ENCODE results near the gene GRIN2D. TPM values are rescaled to one million over a fixed set of nuclear protein-coding genes. Genes with fewer than 3 reads are reported as not detected.

The GRIN2D gene
- total RNA-seq, 1 donor from 2014 or later = 21.7 TPM

DNA sequence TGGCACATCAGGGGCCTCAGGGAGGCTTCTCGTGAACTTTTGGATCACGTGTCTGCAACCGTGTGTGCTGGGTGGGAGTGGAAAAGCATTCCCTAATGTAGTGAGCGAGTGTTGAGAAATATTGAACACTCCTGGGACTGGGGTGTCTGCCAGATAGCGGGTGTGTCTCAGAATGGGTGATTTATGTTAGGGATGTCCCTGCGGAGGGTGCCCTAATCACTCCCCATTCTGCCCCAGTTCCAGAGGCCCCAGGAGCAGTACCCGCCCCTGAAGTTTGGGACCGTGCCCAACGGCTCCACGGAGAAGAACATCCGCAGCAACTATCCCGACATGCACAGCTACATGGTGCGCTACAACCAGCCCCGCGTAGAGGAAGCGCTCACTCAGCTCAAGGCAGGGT lies 28.1 kb downstream of the GRIN2D start:
- Mint-ChIP-seq H3K27me3 (ENCODE audit: unreplicated experiment) (peaks cover 10% of the 10 kb centered on the region), H3K4me1 (ENCODE audit: low read depth, unreplicated experiment) (peaks cover 12% of the 10 kb centered on the region), H3K9me3 (ENCODE audit: unreplicated experiment) (no peaks in the 10 kb centered on the region), H3K36me3 (ENCODE audit: unreplicated experiment) (no peaks in the 10 kb centered on the region), H3K27ac (ENCODE audit: unreplicated experiment) (no peak overlapping the region), H3K4me3 (ENCODE audit: unreplicated experiment) (no peak overlapping the region)
- DNase-seq = no peak
- TF ChIP-seq, protein P1, sequence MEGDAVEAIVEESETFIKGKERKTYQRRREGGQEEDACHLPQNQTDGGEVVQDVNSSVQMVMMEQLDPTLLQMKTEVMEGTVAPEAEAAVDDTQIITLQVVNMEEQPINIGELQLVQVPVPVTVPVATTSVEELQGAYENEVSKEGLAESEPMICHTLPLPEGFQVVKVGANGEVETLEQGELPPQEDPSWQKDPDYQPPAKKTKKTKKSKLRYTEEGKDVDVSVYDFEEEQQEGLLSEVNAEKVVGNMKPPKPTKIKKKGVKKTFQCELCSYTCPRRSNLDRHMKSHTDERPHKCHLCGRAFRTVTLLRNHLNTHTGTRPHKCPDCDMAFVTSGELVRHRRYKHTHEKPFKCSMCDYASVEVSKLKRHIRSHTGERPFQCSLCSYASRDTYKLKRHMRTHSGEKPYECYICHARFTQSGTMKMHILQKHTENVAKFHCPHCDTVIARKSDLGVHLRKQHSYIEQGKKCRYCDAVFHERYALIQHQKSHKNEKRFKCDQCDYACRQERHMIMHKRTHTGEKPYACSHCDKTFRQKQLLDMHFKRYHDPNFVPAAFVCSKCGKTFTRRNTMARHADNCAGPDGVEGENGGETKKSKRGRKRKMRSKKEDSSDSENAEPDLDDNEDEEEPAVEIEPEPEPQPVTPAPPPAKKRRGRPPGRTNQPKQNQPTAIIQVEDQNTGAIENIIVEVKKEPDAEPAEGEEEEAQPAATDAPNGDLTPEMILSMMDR (IDR thresholded peaks at IDR 0.05; ENCODE audit: partially characterized antibody, unreplicated experiment) = no peak

DNA sequence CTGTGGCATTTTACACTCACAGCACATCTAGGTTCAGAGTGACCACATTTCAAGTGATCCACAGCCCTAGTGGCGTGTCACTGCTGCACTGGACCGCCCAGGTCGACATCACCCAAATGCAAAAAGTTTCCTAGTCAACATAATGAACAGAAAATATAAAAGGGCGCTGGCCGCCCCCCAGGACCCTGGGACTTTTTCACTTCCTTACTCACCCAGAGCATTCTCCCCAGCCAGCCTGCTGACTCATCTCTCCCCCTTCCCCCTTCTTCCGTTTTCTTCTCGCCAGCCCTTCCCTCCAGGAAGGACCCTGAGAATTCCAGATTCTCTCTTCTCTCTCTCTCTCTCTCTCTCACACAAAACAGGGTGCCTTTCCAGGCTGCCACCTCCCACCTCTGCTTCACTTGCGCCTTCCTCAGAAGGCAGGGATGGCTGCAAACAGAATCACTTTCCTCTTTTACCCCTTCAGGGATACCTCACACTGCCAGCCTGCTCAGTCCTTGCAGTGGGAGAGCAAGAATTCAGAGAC lies 31.3 kb downstream of the GRIN2D start:
- Mint-ChIP-seq H3K9me3 (ENCODE audit: unreplicated experiment) (no peaks in the 10 kb centered on the region), H3K4me1 (ENCODE audit: low read depth, unreplicated experiment) (no peaks in the 10 kb centered on the region), H3K36me3 (ENCODE audit: unreplicated experiment) (no peaks in the 10 kb centered on the region), H3K27ac (ENCODE audit: unreplicated experiment) (no peak overlapping the region), H3K4me3 (ENCODE audit: unreplicated experiment) (no peak overlapping the region), H3K27me3 (ENCODE audit: unreplicated experiment) (peaks cover 3% of the 10 kb centered on the region)
- no peak for DNase-seq
- TF ChIP-seq, protein P1 (IDR thresholded peaks at IDR 0.05; ENCODE audit: partially characterized antibody, unreplicated experiment) = no peak

DNA sequence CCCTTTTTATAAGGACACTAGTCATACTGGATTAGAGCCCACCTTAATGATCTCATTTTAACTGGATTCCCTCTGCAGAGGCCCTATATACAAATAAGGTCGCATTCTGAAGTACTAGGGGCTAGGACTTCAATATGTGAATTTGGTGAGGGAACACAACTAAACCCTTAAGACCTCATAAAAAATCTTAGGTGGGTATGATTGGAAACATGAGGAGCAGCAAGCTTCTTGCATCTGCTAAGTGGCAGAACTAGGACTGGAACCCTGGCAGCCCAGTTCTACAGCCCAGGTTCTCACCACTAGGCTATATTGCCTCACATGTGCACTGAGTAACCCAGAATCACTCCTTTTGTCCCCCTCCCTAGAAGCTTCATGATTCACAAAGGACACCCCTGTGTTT lies 35.2 kb downstream of the GRIN2D start:
- H3K27ac Mint-ChIP-seq (ENCODE audit: unreplicated experiment) = no peak overlapping the region
- H3K27me3 Mint-ChIP-seq (ENCODE audit: unreplicated experiment) = peaks cover 3% of the 10 kb centered on the region

DNA sequence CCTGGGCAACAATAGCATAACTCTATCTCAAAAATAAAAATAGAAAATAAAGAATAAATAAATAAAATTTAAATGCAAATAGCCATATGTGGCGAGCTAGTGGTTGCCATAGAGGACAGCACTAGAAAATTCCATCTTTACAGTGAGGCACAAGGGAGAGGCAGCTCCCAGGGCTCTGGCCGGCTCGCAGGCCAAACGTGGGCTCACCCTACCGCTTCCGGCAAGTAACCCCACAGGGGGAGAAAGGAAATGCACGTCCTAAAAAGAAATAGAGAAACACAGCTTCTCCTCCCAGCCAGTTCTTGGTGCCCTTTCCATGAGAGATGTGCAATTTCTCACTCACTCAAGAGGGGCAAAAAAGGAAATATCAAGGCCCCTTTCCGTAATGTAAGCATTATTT lies 39.9 kb downstream of the GRIN2D start:
- no peak overlapping the region for H3K4me3 Mint-ChIP-seq (ENCODE audit: unreplicated experiment)
- peaks cover 3% of the 10 kb centered on the region for H3K9me3 Mint-ChIP-seq (ENCODE audit: unreplicated experiment)
- TF ChIP-seq, protein P1 (IDR thresholded peaks at IDR 0.05; ENCODE audit: partially characterized antibody, unreplicated experiment) = no peak
- peaks cover 5% of the 10 kb centered on the region for H3K36me3 Mint-ChIP-seq (ENCODE audit: unreplicated experiment)
- no peak for DNase-seq
- no peaks in the 10 kb centered on the region for H3K4me1 Mint-ChIP-seq (ENCODE audit: low read depth, unreplicated experiment)
- no peak overlapping the region for H3K27ac Mint-ChIP-seq (ENCODE audit: unreplicated experiment)
- peaks cover 2% of the 10 kb centered on the region for H3K27me3 Mint-ChIP-seq (ENCODE audit: unreplicated experiment)

More for the DNA sequence above, 35.2 kb downstream of the GRIN2D start:
- no peak for DNase-seq
- no peak overlapping the region for H3K4me3 Mint-ChIP-seq (ENCODE audit: unreplicated experiment)
- no peaks in the 10 kb centered on the region for H3K4me1 Mint-ChIP-seq (ENCODE audit: low read depth, unreplicated experiment)
- TF ChIP-seq, protein P1 (IDR thresholded peaks at IDR 0.05; ENCODE audit: partially characterized antibody, unreplicated experiment) = no peak
- H3K9me3 Mint-ChIP-seq (ENCODE audit: unreplicated experiment) = peaks cover 3% of the 10 kb centered on the region
- H3K36me3 Mint-ChIP-seq (ENCODE audit: unreplicated experiment) = peaks cover 5% of the 10 kb centered on the region

DNA sequence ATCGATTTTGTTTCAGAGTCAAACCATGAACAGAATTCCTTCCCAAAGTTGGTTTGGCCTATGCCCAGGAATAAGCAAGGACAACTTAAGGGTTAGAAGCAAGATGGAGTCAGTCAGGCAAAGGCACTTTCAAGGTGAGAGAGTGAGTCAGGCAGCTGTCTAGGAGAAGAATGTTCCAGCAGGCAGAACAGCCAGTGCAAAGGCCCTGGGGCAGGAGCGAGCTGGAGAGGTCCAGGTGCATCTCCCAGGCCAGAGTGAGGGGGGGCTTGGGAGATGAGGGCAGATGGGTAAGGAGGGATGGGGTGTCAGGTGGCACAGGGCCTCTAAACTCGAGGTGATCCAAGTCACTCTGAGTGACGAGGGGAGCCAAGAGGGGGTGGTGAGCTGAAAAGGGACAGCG lies 43.1 kb downstream of the GRIN2D start:
- no peaks in the 10 kb centered on the region for H3K36me3 Mint-ChIP-seq (ENCODE audit: unreplicated experiment)
- H3K4me3 Mint-ChIP-seq (ENCODE audit: unreplicated experiment) = no peak overlapping the region
- DNase-seq = no peak
- peaks cover 6% of the 10 kb centered on the region for H3K9me3 Mint-ChIP-seq (ENCODE audit: unreplicated experiment)
- TF ChIP-seq, protein P1 (IDR thresholded peaks at IDR 0.05; ENCODE audit: partially characterized antibody, unreplicated experiment) = no peak
- H3K27me3 Mint-ChIP-seq (ENCODE audit: unreplicated experiment) = peaks cover 2% of the 10 kb centered on the region
- no peaks in the 10 kb centered on the region for H3K4me1 Mint-ChIP-seq (ENCODE audit: low read depth, unreplicated experiment)
- no peak overlapping the region for H3K27ac Mint-ChIP-seq (ENCODE audit: unreplicated experiment)

Measured in glutamatergic neuron (in vitro differentiated cells).